Fibroblast of gingiva (primary cell): ENCODE results near the gene BGN.
A peak's percentile ranks its signal among the peaks of the same experiment; 100 is the strongest.

Experiments
- DNase-seq: peaks from one replicate; pipeline ENCODE4 v3.0.0-alpha.2; 2011; ENCODE audit warnings: low read depth

The BGN gene

DNA sequence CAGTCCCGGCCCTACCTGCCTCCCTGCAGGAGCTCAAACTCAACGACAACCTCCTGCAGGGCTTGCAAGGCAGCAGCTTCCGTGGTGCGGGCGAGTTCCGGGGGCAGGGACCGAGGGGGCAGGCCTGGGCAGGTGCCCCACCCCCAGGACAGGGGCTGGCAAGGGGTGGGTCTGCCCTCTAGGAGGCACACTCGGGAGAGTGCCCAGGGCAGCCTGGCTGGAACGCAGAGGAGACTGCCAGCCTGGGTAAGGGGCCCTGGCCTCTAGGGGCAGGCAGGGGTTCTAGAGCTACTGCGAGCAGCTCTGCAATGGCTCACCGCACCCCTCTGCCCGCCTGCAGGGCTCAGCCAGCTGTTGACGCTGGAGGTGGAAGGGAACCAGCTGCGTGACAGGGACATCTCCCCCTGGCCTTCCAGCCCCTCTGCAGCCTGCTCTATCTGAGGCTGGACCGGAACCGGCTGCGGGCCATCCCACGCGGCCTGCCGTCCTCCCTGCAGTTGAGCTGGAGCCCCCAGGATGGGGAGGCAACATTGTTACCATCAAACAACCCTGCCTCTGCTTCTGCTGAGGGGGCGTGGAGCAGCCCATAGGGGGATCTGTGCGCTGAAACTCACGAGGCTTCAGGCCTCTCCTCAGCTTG, 12.3 kb upstream of the BGN start:
- no peak for DNase-seq

GRCh38 chrX:153485396-153486080, 9.2 kb upstream of the BGN start:
- DNase-seq: no peak

DNA sequence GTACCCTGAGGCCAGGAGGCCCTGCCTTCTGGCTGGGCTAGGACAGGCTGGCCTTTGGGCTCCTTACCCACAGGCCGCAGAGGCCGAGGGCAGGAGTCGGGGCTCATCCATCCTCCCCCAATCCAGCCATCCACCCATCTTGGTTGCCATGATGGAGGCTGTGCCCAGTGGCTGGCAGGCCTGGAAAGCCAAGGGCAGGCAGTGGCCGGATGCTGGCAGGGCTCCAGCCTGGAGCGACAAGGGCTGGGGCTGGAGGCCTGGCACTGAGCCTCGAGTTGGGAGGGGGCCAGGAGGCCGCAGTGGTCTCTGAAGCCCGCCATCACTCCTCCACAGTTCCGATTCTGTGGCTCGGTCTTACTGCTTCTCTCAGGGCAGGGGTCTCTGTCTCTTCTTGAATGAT, 8.6 kb upstream of the BGN start:
- no peak for DNase-seq

GRCh38 chrX:153487590-153488071, 7.1 kb upstream of the BGN start:
- DNase-seq: no peak

- DNase-seq: no peak
Measured at GRCh38 chrX:153488231-153488914, 6.4 kb upstream of the BGN start.

DNA sequence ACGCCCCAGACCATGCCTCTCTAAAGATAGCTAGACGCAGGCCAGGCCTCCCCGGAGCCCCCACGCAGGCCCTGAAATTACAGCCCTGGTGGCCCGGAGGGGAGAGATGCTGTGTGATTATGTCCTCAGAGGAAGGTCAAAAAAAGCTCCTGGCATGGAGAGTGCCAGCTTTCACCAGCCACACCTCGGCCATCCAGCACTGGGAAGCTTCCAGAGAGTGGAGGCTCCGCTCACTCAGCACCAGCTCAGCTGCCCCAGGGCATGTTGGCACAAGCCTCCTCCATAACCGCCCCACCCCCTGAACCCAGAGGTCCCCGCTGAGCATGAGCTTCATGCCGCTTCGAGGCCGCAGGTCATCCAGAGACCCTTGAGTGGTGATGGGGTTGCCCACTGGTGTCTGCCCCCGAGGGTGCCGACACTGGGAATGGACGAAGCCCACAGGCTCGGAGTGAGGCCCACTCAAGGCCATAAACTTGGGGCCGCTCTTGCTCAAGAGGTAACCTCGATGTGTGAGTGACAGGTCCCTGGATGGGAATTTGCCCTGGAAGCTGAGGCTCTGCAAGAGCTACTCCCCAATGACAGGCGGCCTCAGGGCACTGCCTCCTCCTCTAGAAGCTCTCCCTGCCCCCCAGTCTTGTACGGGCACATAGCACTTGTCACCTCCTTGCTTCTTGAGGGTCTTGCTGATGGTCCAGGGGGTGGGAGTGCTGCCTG, 4.4 kb upstream of the BGN start:
- DNase-seq: no peak

DNA sequence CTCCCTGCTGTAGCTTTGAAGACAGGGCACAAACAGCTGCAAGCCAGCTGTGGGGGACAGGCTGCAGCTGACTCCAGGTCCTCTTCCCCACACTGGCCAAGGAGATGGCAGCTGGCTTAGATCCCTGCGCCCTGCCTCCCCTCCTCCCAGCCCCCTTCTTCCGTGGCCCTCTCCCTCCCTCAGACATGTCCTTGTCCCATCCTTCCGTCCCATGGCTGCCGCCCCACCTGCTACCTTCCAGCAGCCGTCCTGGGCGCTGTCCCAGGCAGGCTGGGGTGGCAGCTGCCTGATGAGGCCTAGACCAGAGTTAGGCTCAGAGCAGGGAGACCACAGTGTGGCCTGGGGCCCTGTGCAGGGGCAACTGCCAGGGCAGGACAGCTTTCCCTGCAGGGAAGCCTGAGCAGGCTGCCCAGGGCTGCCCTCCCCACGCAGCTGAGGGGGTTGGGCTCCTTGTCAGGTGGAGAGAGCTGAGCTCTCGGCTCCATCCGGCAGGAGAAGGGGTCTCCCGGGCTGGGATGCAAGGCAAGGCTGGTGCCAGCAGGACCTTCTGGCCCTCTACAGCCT, 3.3 kb upstream of the BGN start:
- DNase-seq: no peak

DNA sequence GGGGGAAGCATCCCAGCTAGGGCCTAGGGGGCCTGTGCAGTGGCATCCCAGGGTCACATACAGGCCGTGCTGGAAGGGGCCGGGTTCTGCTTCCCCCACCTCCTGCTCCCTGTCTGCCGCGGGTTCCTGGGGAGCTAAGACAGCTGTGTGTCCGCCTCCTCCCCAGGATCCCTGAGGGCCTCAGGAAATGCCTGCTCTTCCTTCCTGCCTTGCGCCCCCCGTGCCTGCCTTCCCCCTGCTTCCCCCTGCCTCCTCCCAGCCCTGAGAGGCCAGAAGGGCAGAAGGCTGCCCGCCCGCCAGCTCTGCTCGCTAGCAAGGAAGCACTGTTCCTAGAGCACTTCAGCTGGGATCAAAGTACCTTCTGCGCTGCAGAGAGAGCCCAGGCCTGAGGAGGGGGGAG, 2.9 kb upstream of the BGN start:
- DNase-seq: no peak

GRCh38 chrX:153492543-153492942, 2.2 kb upstream of the BGN start:
- DNase-seq: no peak

- DNase-seq: no peak
Measured at GRCh38 chrX:153493085-153493484, 1.7 kb upstream of the BGN start.

DNA sequence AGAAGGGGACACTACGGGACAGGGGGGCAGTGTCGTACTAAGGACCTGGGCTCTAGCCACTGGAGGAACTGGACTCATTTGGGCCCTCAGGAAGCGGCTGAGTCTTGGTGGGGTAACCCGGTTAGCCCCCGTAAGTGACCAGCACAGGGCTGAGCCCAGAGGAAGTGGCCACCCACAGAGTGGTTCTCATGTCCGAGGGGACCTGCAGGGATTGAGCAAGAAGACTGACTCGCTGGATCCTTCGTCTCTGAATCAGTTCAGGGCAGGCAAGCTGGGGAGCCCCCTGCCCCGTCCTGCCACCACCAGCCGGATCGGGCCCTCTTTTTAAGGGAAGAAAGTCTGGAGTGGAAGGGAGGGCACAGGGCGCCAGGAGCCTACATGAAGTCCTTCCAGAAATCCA, 719 bp upstream of the BGN start:
- no peak for DNase-seq

DNA sequence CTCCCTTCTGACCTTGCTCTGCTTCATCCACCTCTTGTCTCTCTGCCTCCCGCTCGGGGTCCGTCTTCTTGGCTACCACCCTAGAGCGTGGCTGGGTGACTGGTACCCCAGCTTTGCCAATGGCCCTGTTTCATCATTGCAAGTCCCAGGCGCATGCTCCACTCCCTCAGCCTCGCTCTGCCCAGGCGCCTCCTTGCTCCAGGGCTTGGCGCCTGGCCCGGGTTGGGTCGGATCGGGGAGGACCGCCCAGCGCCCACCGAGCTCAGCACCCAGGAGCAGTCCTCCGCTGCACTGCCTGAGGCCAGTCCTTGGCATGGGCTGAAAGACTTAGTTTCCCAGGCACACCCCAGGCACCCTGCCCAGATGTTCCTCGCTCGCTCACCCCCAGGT, 577 bp downstream of the BGN start:
- DNase-seq: peak; percentile 50

DNA sequence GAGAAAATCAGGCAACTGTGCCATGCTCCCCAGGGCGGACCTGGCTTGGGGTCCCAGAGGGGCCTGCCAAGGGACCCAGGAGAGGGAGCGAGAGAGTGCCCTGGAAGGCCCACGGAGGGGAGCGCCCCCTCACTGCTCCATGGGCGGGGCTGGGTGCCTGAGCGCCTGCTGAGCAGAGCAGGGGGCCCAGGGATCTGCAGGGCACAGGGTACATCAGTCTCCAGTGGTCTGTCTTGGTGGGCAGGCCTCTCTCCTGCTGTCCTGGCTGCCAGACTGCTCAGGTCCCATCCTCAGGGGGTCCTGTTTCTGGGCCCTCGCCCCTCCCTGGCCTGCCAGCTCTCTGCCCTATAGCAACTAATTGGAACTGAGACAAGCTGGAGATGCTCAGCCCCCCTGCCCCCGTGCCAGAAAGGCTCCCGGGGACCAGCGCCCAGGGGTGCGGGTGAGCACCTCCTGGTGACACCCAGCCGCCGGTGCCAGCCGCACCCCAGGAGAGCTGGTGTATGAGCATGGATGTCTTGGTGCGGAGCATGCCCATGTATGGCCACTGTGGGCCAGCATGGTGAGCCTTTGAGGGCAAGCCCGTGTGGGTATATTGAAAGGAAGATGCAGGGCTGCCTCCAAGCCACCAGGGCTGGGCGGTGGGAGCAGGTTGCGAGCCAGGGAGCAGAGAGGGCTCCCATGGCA, 1.3 kb downstream of the BGN start:
- no peak for DNase-seq

DNA sequence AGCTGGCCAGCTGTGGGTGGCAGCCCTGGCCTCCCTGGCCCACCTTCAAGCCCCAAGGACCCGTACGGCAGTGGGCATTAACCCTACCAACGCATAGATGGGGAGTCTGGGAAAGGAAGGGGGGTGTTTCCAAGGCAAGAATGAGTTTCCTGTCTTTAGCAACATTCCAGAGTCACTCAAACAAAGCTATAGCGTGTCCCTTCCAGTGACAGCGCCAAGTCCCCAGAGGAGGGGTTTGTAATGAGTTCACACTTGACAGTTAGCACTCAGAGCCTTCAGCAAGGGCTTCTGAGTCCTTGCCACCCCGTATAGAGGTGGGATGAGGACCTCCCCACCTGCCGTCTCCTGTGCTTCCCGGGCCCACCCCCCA, 1.8 kb downstream of the BGN start:
- no peak for DNase-seq

- no peak for DNase-seq
Measured at GRCh38 chrX:153498453-153498852, 3.7 kb downstream of the BGN start.

DNA sequence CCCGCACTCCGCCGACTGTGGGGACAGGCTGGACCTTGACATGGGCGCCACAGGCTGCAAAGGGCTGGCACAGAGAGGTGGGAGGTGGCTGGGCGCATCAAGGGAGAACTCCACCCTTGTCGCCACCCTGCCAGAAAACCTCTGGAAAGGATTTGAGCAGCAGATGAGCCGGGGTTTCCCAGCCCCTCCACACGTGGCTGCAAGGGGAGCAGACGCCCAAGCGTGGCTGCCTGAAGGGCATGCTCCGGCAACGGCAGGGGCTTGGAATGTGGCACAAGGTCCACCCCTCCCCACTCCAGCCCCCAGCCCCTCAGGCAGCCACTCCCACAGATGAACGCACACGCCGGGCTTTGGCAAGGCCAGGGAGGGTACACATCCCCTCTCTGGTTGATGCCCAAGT, 4.6 kb downstream of the BGN start:
- no peak for DNase-seq

GRCh38 chrX:153499876-153500275, 5.1 kb downstream of the BGN start:
- DNase-seq: peak; percentile 49

DNA sequence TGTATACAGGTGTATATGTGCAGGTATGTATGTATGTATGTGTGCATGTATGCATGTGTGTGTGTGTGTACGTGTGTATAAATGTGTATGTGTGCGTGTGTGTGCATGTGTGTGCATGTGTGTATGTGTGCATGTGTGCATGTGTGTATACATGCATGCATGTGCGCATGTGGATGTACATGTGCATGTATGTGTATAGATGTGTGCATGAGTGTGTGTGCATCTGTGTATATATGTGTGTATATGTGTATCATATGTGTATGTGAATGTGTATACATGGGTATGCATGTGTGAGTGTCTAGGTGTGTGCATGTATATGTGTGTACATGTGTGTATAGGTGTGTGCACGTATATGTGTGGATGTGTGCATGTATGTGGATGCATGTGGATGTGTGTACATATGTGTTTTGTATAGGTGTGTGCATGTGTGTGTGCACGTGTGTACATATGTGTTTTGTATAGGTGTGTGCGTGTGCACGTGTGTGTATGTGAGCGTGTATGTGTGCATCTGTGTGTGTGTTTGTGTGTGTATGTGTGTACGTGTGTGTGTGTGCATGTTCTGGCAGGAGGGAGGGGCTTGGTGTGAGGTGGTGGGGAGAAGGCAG, 6.0 kb downstream of the BGN start:
- no peak for DNase-seq

GRCh38 chrX:153501530-153501929, 6.8 kb downstream of the BGN start:
- no peak for DNase-seq

DNA sequence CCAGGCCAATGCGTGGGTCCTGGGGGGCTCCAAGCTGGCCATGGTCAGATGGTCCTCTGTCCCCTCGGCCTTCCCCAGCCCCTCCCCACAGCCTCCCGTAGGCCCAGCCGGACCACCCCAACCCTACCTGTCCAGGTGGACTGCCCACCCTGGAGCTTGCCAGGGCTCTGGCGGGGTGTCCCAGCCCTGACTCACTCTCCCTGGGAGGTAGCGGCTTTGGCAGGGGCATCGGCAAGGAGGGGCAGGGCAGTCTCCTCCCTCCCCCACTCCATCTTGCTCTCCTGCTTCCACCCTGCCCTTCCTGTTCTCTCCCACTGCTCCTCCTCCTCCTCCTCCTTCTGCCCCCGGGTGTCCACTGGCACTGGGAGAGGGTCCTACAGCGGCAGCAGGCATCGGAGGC, 7.4 kb downstream of the BGN start:
- DNase-seq: no peak

DNA sequence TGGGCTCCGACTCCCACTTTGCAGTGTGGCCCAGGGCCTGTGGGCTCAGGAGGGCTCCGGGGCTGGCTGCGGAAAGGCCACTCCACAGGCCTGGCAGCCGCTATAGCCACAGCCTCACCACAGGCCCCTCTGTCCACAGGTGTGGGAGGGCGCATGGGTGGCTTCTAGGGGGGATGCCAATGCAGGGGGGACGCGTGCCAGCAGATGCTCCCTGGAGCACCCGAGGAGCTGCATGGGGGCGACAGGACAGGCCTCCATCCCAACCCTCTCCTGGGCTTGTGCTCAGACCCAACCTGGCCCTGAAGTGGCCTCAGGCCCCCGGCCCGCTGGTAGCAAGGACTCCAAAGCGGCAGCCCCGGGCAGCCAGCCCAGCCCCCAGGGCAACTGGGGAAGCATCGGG, 8.0 kb downstream of the BGN start:
- no peak for DNase-seq
